ENCODE measurements around the gene PTPRN2. TPM values are rescaled to one million over a fixed set of nuclear protein-coding genes. Genes with fewer than 3 reads are reported as not detected.

PTPRN2 gene
- total and polyA plus RNA-seq, 2 of the 13 experiments (the other 11 are each of a cell fraction or from before 2014, with no cell fraction given), result 2.5 to 24.2 TPM

GRCh38 chr7:158601090-158601489, 13.5 kb upstream of the PTPRN2 start:
- no peaks in the 10 kb centered on the region for H3K36me3 ChIP-seq (replicated peaks in 1 of 2; ENCODE audit: control insufficient read depth in 1 of 2, insufficient read depth in 2 of 2, low read length in 2 of 2)
- intact Hi-C loops (cut with micrococcal nuclease; ENCODE audit: unreplicated experiment) (no loop called here), in situ Hi-C loops (cut with HindIII; ENCODE audit: extremely low pct_ligation_motif_present, low pct_unique_long_range_greater_than_20kb) (no loop called here)
- FAIRE-seq (no peak), DNase-seq (ENCODE audit: low spot score) (no peak), ATAC-seq (no peak)
- H3K9ac ChIP-seq (ENCODE audit: insufficient read depth, low read depth, low read length), result no peak overlapping the region
- no peaks in the 10 kb centered on the region for H3K4me1 ChIP-seq (ENCODE audit: insufficient read depth, low read length)
- CTCF ChIA-PET (ENCODE audit: low intra/inter-chr PET ratio, low total read pairs), result no interaction called here
- no peak overlapping the region for H2AFZ ChIP-seq (ENCODE audit: low read length)
- H3K27ac ChIP-seq (ENCODE audit: extremely low read length, insufficient read depth, low read length), result no peak overlapping the region
- H3K4me2 ChIP-seq (ENCODE audit: low read depth, low read length), result no peak overlapping the region
- no peaks in the 10 kb centered on the region for H4K20me1 ChIP-seq (ENCODE audit: insufficient read depth, low read length)
- POLR2A ChIA-PET, result no interaction called here
- no peaks in the 10 kb centered on the region for H3K79me2 ChIP-seq (ENCODE audit: insufficient read depth, low read length)
- TF ChIP-seq ATF7 (IDR thresholded peaks at IDR 0.05) (peak; percentile 53), ATF7 (CRISPR knock-in tag; IDR thresholded peaks at IDR 0.05) (no peak), ZFP91 (CRISPR knock-in tag; IDR thresholded peaks at IDR 0.05; ENCODE audit: borderline replicate concordance) (no peak)
- H3K9me3 ChIP-seq (ENCODE audit: low read length), result no peaks in the 10 kb centered on the region
- no peaks in the 10 kb centered on the region for H3K27me3 ChIP-seq (ENCODE audit: control insufficient read depth in 1 of 2, insufficient read depth in 2 of 2, low read length in 2 of 2)
- WGBS (ENCODE audit: low lambda C conversion rate), result 89% methylated on average over 1 of the region's 1 CpG
- no TSS peak for BruUV-seq (replicated peaks)
- H3K4me3 ChIP-seq (replicated peaks in 1 of 3; ENCODE audit: insufficient read depth in 1 of 3, low read depth in 2 of 3, low read length in 3 of 3), result no peak overlapping the region

- no peaks in the 10 kb centered on the region for H3K27me3 ChIP-seq (ENCODE audit: control insufficient read depth in 1 of 2, insufficient read depth in 2 of 2, low read length in 2 of 2)
- intact Hi-C loops (cut with micrococcal nuclease; ENCODE audit: unreplicated experiment) (no loop called here), in situ Hi-C loops (cut with HindIII; ENCODE audit: extremely low pct_ligation_motif_present, low pct_unique_long_range_greater_than_20kb) (no loop called here)
- DNase-seq (ENCODE audit: low spot score) (no peak), FAIRE-seq (no peak), ATAC-seq (no peak)
- H3K79me2 ChIP-seq (ENCODE audit: insufficient read depth, low read length), result no peaks in the 10 kb centered on the region
- H4K20me1 ChIP-seq (ENCODE audit: insufficient read depth, low read length), result no peaks in the 10 kb centered on the region
- H2AFZ ChIP-seq (ENCODE audit: low read length), result no peak overlapping the region
- no peak overlapping the region for H3K4me3 ChIP-seq (replicated peaks in 1 of 3; ENCODE audit: insufficient read depth in 1 of 3, low read depth in 2 of 3, low read length in 3 of 3)
- no CpG with 5 or more reads among the region's 4 CpGs for WGBS (ENCODE audit: low lambda C conversion rate)
- H3K9ac ChIP-seq (ENCODE audit: insufficient read depth, low read depth, low read length), result no peak overlapping the region
- H3K4me2 ChIP-seq (ENCODE audit: low read depth, low read length), result no peak overlapping the region
- H3K36me3 ChIP-seq (replicated peaks in 1 of 2; ENCODE audit: control insufficient read depth in 1 of 2, insufficient read depth in 2 of 2, low read length in 2 of 2), result no peaks in the 10 kb centered on the region
- no peak overlapping the region for H3K27ac ChIP-seq (ENCODE audit: extremely low read length, insufficient read depth, low read length)
- CTCF ChIA-PET (ENCODE audit: low intra/inter-chr PET ratio, low total read pairs), result no interaction called here
- POLR2A ChIA-PET, result no interaction called here
- peaks cover 14% of the 10 kb centered on the region for H3K4me1 ChIP-seq (ENCODE audit: insufficient read depth, low read length)
- H3K9me3 ChIP-seq (ENCODE audit: low read length), result peaks cover 20% of the 10 kb centered on the region
- no TSS peak for BruUV-seq (replicated peaks)
- no peak for TF ChIP-seq KIAA2018 (CRISPR knock-in tag; IDR thresholded peaks at IDR 0.05; ENCODE audit: borderline replicate concordance)
- TF ChIP-seq PPARG (CRISPR knock-in tag; conservative IDR thresholded peaks at IDR 0.05), result no peak
- no peak for TF ChIP-seq ZBTB3 (CRISPR knock-in tag; IDR thresholded peaks at IDR 0.05; ENCODE audit: borderline replicate concordance, low read depth)
- no peak for TF ChIP-seq ETS1 (CRISPR knock-in tag; IDR thresholded peaks at IDR 0.05)
- no peak for TF ChIP-seq HNRNPUL1 (IDR thresholded peaks at IDR 0.05; ENCODE audit: low read depth, low read length)
These were observed 9.1 kb upstream of the PTPRN2 start for GRCh38 chr7:158596745-158597144.
